HG02840 (cell line): Measurements from ENCODE around the gene CAPN13.

Source experiments
- ATAC-seq: cut with Tn5 transposase; IDR thresholded peaks from one replicate; pipeline ENCODE4 v1.9.1; 2021; ENCODE audit warnings: mild to moderate bottlenecking, moderate library complexity, moderate number of reproducible peaks; ENCODE audit not compliant: unreplicated experiment, low FRiP score

CAPN13 gene

DNA sequence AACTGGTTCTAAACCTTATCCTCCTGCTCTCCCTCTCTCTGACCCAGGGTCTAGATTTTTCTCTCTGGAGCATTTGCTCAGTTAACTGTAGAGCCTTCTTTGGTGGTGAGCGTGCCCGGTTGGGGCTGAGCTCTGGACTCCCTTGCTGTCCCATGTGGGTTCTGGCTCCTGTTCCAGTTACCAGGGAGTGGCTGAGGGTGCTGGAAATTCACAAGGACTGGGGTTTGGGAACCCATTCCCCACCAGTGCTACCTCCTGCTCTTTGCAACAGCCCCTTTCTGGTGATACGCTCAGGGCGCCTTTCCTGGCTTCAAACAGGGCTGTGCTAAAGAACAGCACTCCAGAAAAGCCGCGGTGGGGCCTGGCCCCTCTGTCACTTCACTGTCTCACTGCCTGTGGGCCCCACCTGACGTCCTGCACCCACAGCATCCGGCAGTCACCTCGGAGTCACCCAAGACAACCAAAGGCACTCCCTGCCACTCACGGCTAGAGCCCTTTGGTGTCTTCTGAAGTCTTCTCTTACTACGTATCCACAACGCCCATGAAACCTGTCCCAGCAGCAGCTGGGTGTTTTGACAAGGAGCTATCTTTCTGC lies 41.3 kb downstream of the CAPN13 start:
- no peak for ATAC-seq

GRCh38 chr2:30765191-30765590 lies 42.1 kb downstream of the CAPN13 start:
- ATAC-seq, result no peak

DNA sequence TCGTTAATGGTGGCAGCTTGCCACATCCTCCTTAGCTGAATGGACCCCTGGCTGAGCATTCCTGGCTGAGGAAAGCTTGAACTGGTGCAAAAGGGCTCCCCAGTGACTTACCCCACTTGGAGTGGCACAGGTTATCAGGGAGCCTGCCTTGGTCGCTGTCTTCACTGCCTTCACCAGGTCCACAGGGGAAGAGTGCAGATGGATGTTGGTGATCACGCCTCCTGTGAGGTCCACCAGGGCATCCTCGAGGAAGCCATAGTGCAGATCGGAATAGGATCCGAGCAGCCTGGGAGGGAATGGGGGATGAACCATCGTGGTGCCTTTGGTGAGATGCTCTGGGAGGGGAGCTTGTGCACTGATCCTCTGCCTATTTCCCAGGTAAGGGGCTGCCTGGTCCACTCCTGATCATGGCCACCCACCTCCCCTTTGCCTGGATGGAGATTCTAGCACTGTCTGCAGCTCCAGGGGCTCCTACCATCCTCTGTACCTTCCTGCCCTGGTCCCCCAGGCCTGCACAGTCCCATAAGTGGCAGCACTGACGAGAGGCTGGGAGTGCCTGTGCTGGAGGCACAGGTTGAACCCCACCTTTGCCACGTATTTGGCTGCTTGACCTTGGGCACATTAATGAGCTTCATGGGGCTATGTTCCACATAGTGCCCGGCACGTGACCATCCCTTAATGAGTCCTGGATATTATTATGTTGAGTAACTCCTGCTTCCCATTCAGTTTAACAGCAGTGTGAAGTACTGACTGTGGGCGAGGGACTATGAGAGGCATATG lies 43.0 kb downstream of the CAPN13 start:
- no peak for ATAC-seq

DNA sequence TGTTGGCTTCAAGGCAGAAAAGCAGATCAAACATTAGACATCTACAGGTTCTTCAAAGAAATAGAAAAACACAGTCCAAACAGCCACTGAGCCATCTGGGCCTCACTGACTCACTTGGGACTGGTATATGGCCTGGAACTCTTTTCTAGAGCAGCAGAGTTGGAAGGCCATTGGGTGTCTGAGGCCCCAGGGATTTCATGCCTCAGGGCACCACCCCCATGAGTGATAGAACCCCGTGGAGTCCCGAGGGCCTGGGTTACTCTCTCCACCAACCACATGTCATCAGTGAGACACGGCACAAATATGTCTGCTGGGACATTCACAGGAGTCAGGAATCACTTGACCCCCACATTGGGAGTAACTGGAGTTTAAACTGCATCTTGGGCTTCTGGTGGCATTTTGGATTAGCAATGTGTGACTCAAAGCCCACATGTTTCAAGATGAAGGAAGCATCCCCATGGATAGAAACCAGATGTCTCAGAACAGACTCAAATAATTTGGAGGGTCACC lies 44.0 kb downstream of the CAPN13 start:
- no peak for ATAC-seq

DNA sequence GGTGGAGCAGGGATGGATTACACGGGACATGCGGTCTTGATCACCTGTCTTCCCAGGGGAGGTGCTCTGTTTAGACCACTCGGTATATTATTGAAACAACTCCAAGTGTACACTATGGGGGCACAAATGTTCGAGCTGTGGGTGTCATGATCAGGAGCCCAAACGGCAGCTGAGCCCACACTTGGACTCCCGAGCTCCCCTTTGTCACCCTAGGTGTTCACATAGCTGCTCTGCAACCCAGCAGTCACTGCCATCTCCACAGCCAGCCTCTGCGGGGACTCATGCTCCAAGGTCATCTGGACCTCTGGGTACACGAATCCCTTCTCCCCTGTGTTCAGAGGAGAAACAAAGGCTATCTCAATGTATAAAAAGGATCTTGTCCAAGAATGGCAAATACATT lies 46.0 kb downstream of the CAPN13 start:
- ATAC-seq, result no peak

- no peak for ATAC-seq
These were observed 47.8 kb downstream of the CAPN13 start for GRCh38 chr2:30759481-30759880.

DNA sequence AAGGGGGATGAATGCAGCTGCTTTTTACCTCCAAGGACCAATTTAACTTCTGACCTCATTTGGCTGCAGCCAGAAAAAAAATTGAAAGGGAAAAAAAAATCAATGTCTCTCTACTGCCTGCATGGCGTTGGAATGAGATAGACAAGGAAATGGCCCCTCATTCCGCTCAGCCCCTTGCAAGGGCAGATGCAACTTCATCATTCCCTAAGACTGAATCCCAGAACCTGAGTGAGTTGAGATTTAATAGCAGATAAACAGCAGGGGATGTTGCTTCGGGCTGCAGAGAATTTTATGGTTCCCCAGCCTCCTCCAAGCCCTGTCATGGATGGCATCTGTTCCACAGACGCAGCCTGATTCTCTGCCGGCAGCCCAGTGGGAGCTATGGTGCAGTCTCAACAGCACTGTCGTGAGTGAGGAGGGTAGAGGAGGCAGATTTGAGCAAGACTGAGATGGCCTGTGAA lies 49.0 kb downstream of the CAPN13 start:
- no peak for ATAC-seq

GRCh38 chr2:30757749-30758148 lies 49.5 kb downstream of the CAPN13 start:
- ATAC-seq, result no peak

DNA sequence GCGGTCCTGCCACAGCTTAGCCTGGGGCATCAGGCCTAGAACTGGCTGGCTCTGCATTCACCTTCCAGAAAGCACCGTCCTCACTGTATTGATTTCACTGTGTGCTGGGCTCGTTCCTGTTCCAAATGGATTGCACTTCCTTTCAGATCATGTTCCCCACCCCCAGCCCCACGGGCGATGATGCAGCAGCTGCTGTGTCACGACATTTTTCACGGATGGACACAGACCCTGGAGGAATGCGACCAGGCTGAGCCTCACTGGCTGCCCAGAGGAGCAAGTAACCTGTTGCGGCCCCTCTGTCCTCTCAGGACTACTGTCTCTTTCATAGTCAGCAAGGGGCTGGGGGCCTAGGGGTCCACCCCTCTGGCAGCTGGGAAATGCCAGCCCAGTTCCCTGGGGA lies 50.3 kb downstream of the CAPN13 start:
- ATAC-seq, result no peak

DNA sequence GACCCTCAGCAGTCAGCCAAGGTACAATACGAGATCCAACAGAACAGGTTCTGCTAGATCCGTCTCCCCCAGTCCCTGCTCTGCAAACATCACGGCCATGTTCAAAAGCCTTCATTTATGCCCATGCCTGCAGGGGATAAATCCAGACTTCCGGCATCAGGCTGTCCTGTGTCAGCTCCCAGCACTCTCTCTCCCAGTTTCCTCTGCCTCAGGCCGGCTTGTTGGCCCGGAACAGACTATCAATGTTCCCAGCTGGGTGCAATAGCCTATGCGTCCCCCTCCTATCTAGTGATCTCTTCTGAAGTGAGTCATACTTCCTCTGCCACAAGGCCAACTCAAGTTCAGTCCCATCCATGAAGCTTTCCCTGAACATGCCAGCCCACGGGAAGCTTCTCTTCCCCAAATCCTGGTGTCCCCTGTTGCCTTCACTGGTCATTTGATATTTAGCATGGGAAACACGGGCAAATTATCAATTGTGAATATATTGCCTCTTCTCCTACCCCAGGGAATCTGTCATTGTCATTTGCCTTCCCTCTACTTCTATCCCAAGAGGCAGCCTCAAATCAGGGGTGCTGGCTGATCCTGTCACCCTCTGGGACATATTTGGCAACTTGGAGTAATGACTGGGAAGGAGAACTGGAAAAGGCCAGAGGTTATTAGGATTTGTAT lies 51.1 kb downstream of the CAPN13 start:
- no peak for ATAC-seq

- ATAC-seq, result no peak
These were observed 53.6 kb downstream of the CAPN13 start for GRCh38 chr2:30753630-30754029.

- no peak for ATAC-seq
These were observed 54.4 kb downstream of the CAPN13 start for GRCh38 chr2:30752811-30753210.

GRCh38 chr2:30747206-30747605 lies 60.0 kb downstream of the CAPN13 start:
- no peak for ATAC-seq

DNA sequence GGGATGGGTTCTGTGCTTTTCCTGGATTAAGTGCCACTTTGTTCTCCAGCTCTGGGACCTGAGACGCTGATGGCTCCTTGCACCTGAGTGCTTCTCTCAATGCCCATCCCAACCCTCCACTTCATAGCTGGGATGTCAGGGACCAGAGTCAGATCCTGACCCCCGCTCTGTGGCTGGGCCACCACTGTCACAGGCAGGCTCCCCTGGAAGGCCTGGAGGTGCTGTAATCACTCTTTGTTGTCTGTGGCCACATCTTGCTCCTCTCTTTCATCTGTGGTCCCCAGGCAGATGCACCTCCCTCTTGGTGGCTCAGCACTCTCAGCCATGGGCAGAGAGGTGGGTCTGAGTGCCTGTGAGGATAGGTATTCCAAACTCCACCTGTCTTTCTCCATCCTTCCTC lies 62.4 kb downstream of the CAPN13 start:
- ATAC-seq, result no peak

GRCh38 chr2:30741576-30741975 lies 65.7 kb downstream of the CAPN13 start:
- no peak for ATAC-seq

DNA sequence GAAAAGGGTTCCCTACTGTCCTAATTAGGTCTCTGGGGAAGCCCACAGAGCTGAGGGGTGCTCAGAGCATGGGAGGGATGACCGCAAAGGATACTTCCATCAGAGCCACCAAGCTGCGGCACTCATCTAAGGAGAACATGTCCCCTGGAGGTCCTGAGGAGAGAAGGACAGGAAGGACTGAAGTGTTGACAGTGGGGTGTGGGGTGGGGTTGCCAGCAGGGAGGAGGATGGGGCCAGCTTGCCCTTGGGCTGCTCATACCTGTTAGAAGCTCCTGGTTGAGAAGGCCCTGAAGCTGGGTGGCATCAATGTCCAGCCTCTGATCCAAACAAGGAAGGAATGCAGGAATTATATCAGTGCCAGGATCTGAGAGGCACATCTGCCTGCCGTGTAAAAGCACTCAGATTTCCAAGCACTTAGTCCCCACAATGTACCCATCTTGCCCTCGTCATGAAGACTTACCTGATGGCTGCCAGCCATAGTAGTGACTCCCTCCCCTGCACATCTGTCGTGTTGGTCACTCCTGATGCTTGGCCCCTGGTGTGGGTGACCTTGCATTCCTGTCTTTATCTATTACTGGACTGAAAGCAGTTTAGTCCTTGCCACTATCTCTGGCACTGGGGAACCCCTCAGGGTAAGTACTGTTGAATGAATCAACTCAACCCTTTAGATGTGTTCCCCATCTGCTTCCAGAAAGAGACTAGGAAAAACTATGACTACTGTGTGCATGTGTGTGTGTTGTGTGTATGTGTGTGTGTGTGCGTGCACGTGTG lies 68.9 kb downstream of the CAPN13 start:
- no peak for ATAC-seq

GRCh38 chr2:30737326-30737610 lies 70.0 kb downstream of the CAPN13 start:
- ATAC-seq, result no peak

- no peak for ATAC-seq
These were observed 70.6 kb downstream of the CAPN13 start for GRCh38 chr2:30736461-30737325.

- ATAC-seq, result no peak
These were observed 73.2 kb downstream of the CAPN13 start for GRCh38 chr2:30733876-30734520.
